ENCODE results near the gene DGKZ.

DGKZ gene

GRCh38 chr11:46410021-46410420 is 62.8 kb downstream of the DGKZ start:
- no peak overlapping the region for H3K9ac ChIP-seq (ENCODE audit: low read length)
- no peak overlapping the region for H3K4me3 ChIP-seq (ENCODE audit: low read depth, low read length, poor library complexity, severe bottlenecking)
- H3K36me3 ChIP-seq (ENCODE audit: insufficient read depth, low read length) = peaks cover 25% of the 10 kb centered on the region; the same call in 1 of the 2 replicates
- H2AFZ ChIP-seq (ENCODE audit: low read length) = no peak overlapping the region
- no peaks in the 10 kb centered on the region for H3F3A ChIP-seq (ENCODE audit: insufficient read depth, low read length)
- no peaks in the 10 kb centered on the region for H3K9me2 ChIP-seq (ENCODE audit: low read depth, low read length)
- H3K27me3 ChIP-seq (ENCODE audit: insufficient read depth, low read length) = no peaks in the 10 kb centered on the region
- no peak overlapping the region for H3K27ac ChIP-seq (ENCODE audit: low read depth, low read length, poor library complexity, severe bottlenecking)
- no peaks in the 10 kb centered on the region for H3K9me3 ChIP-seq (ENCODE audit: low read length)
- H3K4me1 ChIP-seq (ENCODE audit: insufficient read depth, low read length, severe bottlenecking) = no peaks in the 10 kb centered on the region
- H4K20me1 ChIP-seq (ENCODE audit: insufficient read depth, low read length) = no peaks in the 10 kb centered on the region
- H3K4me2 ChIP-seq (ENCODE audit: low read length) = no peak overlapping the region
- TF ChIP-seq, protein P1, sequence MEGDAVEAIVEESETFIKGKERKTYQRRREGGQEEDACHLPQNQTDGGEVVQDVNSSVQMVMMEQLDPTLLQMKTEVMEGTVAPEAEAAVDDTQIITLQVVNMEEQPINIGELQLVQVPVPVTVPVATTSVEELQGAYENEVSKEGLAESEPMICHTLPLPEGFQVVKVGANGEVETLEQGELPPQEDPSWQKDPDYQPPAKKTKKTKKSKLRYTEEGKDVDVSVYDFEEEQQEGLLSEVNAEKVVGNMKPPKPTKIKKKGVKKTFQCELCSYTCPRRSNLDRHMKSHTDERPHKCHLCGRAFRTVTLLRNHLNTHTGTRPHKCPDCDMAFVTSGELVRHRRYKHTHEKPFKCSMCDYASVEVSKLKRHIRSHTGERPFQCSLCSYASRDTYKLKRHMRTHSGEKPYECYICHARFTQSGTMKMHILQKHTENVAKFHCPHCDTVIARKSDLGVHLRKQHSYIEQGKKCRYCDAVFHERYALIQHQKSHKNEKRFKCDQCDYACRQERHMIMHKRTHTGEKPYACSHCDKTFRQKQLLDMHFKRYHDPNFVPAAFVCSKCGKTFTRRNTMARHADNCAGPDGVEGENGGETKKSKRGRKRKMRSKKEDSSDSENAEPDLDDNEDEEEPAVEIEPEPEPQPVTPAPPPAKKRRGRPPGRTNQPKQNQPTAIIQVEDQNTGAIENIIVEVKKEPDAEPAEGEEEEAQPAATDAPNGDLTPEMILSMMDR (IDR thresholded peaks at IDR 0.05; ENCODE audit: low read length) = peak; percentile 35; the same call in 1 of the 2 replicates
- no peak for TF ChIP-seq EZH2 (IDR thresholded peaks at IDR 0.05; ENCODE audit: borderline replicate concordance, low read length)
- no peaks in the 10 kb centered on the region for H3K79me2 ChIP-seq (ENCODE audit: insufficient read depth, low read length)

- H3F3A ChIP-seq (ENCODE audit: insufficient read depth, low read length) = no peaks in the 10 kb centered on the region
- peaks cover 29% of the 10 kb centered on the region; the same call in 1 of the 2 replicates for H3K36me3 ChIP-seq (ENCODE audit: insufficient read depth, low read length)
- no peak for TF ChIP-seq EZH2 (IDR thresholded peaks at IDR 0.05; ENCODE audit: borderline replicate concordance, low read length)
- TF ChIP-seq, protein P1 (IDR thresholded peaks at IDR 0.05; ENCODE audit: low read length) = no peak
Measured at GRCh38 chr11:46413760-46414465, 66.7 kb downstream of the DGKZ start.

DNA sequence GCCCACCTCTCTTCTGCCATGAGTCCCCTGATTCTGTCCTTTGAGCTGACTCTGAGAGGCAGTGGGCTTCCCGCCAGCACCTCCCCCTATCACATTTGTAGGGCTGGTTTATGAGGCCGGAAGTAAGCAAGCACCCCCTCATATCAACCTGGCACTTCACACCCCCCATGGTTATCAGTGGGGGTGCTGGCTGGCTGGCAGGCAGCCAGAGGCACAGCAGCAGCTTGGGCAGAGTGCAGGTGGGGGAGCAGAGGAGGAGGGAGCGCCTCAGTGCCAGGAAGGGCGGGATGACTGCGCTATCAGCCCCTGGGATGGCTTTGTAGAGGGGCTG is 67.2 kb downstream of the DGKZ start:
- Histone ChIP-seq H3K27ac (ENCODE audit: low read depth, low read length, poor library complexity, severe bottlenecking) (no peak overlapping the region), H3K4me1 (ENCODE audit: insufficient read depth, low read length, severe bottlenecking) (no peaks in the 10 kb centered on the region), H3K4me2 (ENCODE audit: low read length) (no peak overlapping the region), H3K79me2 (ENCODE audit: insufficient read depth, low read length) (no peaks in the 10 kb centered on the region), H3K4me3 (ENCODE audit: low read depth, low read length, poor library complexity, severe bottlenecking) (no peak overlapping the region), H3F3A (ENCODE audit: insufficient read depth, low read length) (no peaks in the 10 kb centered on the region), H2AFZ (ENCODE audit: low read length) (no peak overlapping the region), H3K9me2 (ENCODE audit: low read depth, low read length) (no peaks in the 10 kb centered on the region), H3K27me3 (ENCODE audit: insufficient read depth, low read length) (no peaks in the 10 kb centered on the region), H3K9ac (ENCODE audit: low read length) (no peak overlapping the region), H3K36me3 (ENCODE audit: insufficient read depth, low read length) (peaks cover 27% of the 10 kb centered on the region; the same call in 1 of the 2 replicates), H3K9me3 (ENCODE audit: low read length) (no peaks in the 10 kb centered on the region), H4K20me1 (ENCODE audit: insufficient read depth, low read length) (no peaks in the 10 kb centered on the region)
- TF ChIP-seq EZH2 (IDR thresholded peaks at IDR 0.05; ENCODE audit: borderline replicate concordance, low read length) = no peak
- TF ChIP-seq, protein P1 (IDR thresholded peaks at IDR 0.05; ENCODE audit: low read length) = no peak

More at GRCh38 chr11:46413760-46414465, 66.7 kb downstream of the DGKZ start:
- H3K9me2 ChIP-seq (ENCODE audit: low read depth, low read length) = no peaks in the 10 kb centered on the region
- no peak overlapping the region for H3K27ac ChIP-seq (ENCODE audit: low read depth, low read length, poor library complexity, severe bottlenecking)
- no peak overlapping the region for H2AFZ ChIP-seq (ENCODE audit: low read length)
- H3K4me3 ChIP-seq (ENCODE audit: low read depth, low read length, poor library complexity, severe bottlenecking) = no peak overlapping the region
- no peaks in the 10 kb centered on the region for H4K20me1 ChIP-seq (ENCODE audit: insufficient read depth, low read length)
- H3K4me1 ChIP-seq (ENCODE audit: insufficient read depth, low read length, severe bottlenecking) = no peaks in the 10 kb centered on the region
- H3K4me2 ChIP-seq (ENCODE audit: low read length) = no peak overlapping the region
- no peak overlapping the region for H3K9ac ChIP-seq (ENCODE audit: low read length)
- no peaks in the 10 kb centered on the region for H3K9me3 ChIP-seq (ENCODE audit: low read length)
- H3K79me2 ChIP-seq (ENCODE audit: insufficient read depth, low read length) = no peaks in the 10 kb centered on the region
- H3K27me3 ChIP-seq (ENCODE audit: insufficient read depth, low read length) = no peaks in the 10 kb centered on the region
